Measurements from ENCODE around the gene SORL1.

SORL1 gene

GRCh38 chr11:121414141-121414913 lies 37.8 kb upstream of the SORL1 start:
- TF ChIP-seq CTCF (IDR thresholded peaks at IDR 0.05; ENCODE audit: borderline replicate concordance, insufficient read depth, low read depth, low read length) = no peak
- no peak overlapping the region for H3K4me3 ChIP-seq (ENCODE audit: low read depth, low read length)

GRCh38 chr11:121415856-121416255 lies 36.3 kb upstream of the SORL1 start:
- H3K4me3 ChIP-seq (ENCODE audit: low read depth, low read length) = no peak overlapping the region
- TF ChIP-seq CTCF (IDR thresholded peaks at IDR 0.05; ENCODE audit: borderline replicate concordance, insufficient read depth, low read depth, low read length) = no peak

- no peak for TF ChIP-seq CTCF (IDR thresholded peaks at IDR 0.05; ENCODE audit: borderline replicate concordance, insufficient read depth, low read depth, low read length)
- no peak overlapping the region for H3K4me3 ChIP-seq (ENCODE audit: low read depth, low read length)
Measured at GRCh38 chr11:121417055-121417551, 35.0 kb upstream of the SORL1 start.

GRCh38 chr11:121417607-121418006 lies 34.5 kb upstream of the SORL1 start:
- TF ChIP-seq CTCF (IDR thresholded peaks at IDR 0.05; ENCODE audit: borderline replicate concordance, insufficient read depth, low read depth, low read length) = no peak
- H3K4me3 ChIP-seq (ENCODE audit: low read depth, low read length) = no peak overlapping the region

GRCh38 chr11:121418625-121419114 lies 33.4 kb upstream of the SORL1 start:
- no peak overlapping the region for H3K4me3 ChIP-seq (ENCODE audit: low read depth, low read length)
- TF ChIP-seq CTCF (IDR thresholded peaks at IDR 0.05; ENCODE audit: borderline replicate concordance, insufficient read depth, low read depth, low read length) = no peak

- H3K4me3 ChIP-seq (ENCODE audit: low read depth, low read length) = no peak overlapping the region
- TF ChIP-seq CTCF (IDR thresholded peaks at IDR 0.05; ENCODE audit: borderline replicate concordance, insufficient read depth, low read depth, low read length) = no peak
Measured at GRCh38 chr11:121419836-121420235, 32.3 kb upstream of the SORL1 start.

- no peak for TF ChIP-seq CTCF (IDR thresholded peaks at IDR 0.05; ENCODE audit: borderline replicate concordance, insufficient read depth, low read depth, low read length)
- H3K4me3 ChIP-seq (ENCODE audit: low read depth, low read length) = no peak overlapping the region
Measured at GRCh38 chr11:121420398-121420797, 31.7 kb upstream of the SORL1 start.
